Measurements from ENCODE around the gene IBA57.
"Not testable (repeated sequence)": the region's sequence is repeated elsewhere in the genome, so short reads cannot be mapped to it uniquely, and the experiment has no call there.

IBA57 gene

DNA sequence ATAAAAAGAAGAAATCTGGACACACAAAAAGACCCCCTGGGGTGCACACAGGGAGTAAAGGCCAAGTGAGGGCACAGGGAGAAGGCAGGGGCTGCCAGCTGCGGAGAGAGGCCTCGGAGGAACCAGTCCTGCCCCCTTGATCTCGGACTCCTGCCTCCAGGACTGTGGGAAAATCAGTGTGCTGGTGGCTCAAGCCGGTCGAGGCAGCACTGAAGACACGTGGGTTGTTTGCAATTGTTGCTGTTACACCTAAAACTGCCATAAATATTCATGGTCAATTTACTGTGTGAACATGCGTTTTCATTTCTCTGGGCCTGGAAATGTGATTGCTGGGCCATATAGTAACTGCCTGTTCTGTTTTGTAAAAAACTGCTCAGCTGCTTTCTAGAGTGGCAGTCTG lies 18.5 kb downstream of the IBA57 start:
- no peak for DNase-seq (ENCODE audit: low read depth in 4 of 4, low spot score in 1 of 4)

DNA sequence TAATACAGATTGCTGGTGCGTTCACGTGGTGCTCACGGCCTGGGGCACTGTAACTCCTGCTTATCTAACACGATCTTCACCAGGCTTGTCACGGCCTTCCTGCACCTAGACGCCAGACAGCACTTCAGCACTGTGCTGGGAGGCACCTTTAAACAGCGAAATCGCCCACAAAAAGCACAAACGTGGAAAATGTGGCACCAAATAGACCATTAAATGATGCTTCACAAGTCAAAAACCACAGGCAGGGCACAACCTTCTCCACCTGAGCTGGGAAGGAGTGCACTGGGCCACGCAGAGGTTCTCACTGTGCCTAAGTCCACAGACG lies 20.0 kb downstream of the IBA57 start:
- no peak for DNase-seq (ENCODE audit: low read depth in 4 of 4, low spot score in 1 of 4)

DNA sequence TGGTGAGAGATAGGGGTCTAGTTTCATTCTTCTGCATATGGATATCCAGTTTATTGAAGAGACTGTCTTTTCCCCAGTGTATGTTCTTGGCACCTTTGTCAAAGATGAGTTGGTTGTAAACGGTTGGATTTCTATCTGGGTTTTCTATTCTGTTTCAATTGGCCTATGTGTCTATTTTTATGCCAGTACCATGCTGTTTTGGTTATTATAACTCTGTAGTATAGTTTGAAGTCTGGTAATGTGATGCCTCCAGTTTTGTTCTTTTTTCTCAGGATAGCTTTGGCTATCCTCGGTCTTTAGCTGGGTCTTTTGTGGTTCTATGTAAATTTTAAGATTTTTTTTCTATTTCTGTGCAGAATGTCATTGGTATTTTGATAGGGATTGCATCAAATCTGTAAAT lies 22.6 kb downstream of the IBA57 start:
- not testable (repeated sequence) for DNase-seq (ENCODE audit: low read depth in 4 of 4, low spot score in 1 of 4)

DNA sequence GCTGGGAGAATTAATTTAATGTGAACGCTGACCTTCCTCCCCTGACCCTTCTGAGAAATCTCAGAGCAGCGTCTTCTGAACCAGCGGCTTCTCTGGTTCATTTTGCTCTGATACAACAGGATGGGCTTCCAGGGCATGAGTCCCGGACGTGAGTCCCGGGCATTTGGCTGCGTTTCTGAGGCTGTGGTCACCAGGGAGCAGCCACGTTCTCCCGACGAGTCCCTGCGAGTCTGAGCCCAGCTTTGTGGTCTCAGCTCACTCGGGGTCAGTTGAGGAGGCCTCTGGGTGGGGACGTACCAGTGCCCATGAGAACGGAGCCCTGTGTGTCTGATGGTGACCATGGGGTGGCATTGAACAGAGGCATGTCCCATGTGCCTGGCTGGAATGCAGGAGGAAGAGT lies 24.6 kb downstream of the IBA57 start:
- DNase-seq (ENCODE audit: low read depth in 4 of 4, low spot score in 1 of 4), result no peak

DNA sequence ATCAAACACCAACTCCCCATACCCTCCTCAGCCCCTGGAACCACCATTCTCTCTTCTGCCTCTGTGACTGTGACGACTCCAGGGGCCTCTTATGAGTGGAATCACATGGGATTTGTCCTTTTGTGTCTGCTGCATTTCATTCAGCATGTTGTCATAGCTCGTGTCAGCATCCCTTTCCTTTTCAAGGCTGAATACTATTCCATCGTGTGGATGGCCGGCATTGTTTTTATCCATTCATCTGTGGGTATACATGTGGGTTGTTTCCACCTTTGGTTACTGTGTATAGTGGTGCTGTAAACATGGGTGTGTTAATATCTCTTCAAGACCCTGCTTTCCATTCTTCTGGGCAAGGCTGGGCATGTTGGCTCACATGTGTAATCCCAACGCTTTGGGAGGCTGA lies 25.2 kb downstream of the IBA57 start:
- no peak for DNase-seq (ENCODE audit: low read depth in 4 of 4, low spot score in 1 of 4)

DNA sequence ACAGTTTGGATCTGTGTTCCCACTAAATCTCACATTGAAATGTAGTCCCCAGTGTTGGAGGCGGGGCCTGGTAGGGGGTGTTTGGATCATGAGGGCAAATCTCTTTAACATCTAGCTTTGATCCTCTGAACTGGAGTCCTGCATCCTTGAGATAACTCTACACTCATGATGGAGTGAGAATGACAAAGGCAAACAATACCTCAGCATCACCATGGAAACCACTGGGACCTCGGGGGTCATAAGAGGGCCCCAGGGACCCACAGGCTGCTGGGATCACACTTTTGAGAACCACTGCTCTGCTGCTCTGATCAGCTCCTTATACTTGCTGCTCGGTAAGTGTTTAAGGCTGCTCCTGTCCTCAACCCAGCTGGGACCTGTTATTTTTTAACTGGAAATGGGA lies 28.8 kb downstream of the IBA57 start:
- no peak for DNase-seq (ENCODE audit: low read depth in 4 of 4, low spot score in 1 of 4)

DNA sequence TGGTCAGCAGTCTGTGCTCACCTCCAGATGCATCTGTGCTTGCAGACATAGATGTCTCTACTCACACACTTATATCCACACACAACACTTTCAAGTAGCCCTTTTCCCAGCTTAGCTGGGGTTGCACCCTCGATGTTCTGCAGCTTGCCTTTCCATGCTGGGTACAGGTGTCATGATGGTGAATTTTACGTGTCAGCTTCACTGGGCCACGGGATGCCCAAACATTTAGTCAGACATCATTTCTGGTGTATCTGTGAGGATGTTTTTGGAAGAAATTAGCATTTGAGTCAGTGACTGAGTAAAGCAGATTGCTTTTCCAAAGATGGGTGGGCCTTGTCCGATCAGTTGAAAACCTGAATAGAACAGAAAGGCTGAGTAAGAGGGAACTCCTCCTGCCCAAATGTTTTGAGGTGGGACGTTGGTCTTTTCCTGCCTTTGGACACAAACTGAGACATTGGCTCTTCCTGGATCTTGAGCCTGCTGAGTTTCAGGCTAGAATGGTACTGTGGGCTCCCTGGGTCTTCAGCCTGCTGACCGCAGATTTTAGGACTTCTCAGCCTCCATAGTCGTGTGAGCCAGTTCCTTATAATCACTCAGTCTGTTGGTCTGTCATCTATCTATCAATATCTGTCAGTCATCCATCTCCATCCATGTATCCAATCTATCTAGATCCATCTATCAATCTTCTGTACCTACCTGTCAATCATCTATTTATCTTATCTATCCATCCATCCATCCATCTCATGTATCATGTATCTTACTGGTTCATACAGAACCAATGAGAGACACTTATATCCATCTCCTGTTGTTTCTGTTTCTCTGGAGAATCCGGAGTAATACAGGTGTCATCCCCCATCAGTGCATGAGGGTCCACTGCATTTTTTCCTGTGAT lies 29.6 kb downstream of the IBA57 start:
- DNase-seq (ENCODE audit: low read depth in 4 of 4, low spot score in 1 of 4), result no peak

DNA sequence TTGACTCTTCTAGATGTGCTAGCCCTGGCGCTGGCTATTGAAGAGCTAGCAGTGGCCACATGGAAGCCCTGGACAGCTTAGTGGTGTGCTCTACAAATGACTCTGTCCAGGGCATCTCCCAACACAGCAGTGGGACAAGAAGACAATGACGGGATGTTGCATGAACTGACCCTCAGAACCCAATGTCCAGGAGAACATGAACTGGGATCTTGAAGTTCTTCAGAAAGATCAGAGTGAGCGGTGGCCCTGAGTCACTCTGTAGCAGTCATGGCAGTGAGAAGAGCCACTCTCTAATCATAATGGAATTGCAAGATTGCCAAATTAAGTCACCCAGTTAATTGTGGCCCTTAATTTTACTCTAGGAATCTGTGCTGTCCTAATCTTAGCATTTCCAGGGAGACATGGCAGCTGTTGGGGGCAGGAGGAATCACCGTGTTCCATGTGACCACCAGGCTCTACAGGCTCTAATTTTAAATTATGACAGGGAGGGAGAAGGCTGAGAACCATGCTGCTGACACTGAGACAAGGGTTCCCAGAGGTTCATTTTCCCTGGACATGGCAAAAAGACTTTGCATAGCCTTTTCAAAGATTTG lies 32.0 kb downstream of the IBA57 start:
- DNase-seq (ENCODE audit: low read depth in 4 of 4, low spot score in 1 of 4), result no peak

DNA sequence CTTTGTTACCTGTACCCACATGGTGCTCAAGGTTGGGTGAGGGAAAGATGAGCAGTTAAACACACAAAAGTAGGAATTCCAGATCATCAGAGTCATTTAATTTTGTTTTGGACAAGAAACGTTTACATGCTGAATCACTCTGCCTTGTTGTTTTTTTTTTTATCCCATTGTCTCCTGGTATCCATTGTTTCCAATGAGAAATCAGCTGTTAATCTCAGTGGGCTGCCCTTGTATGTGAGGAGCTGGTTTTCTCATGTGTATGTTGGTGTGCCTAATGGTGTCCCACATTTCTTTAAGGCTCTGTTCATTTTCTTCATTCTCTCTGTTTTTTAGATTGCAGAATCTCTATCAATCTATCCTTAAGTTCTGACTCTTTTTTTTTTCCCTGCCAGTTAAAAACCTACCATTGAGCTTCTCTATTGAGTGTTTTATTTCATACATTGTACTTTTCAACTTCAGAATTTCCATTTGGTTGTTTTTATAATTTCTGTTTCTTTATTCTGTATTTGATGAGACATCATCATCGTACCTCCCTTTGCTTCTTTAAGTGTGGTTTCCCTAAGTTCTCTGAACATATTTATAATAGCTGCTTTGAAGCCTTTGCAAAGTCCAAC lies 33.5 kb downstream of the IBA57 start:
- no peak for DNase-seq (ENCODE audit: low read depth in 4 of 4, low spot score in 1 of 4)

DNA sequence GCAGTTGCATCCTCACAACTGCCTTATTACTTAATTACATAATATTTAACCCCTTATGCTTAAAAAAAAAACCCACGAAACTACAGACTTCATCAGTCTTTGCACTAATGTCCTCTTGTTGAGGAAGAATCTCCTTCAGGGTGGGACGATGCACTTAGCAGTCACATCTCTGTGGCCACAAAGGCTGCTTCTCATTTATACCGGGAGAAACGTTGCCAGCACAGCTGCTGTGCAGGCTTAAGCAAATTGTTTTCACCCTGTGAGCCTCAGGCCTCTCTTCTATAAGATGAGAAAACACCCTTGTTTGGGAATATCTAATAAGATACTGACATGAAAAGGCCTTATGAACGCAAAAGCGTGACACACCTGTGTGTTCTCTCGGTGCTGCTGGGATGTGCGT lies 39.4 kb downstream of the IBA57 start:
- no peak for DNase-seq (ENCODE audit: low read depth in 4 of 4, low spot score in 1 of 4)

DNA sequence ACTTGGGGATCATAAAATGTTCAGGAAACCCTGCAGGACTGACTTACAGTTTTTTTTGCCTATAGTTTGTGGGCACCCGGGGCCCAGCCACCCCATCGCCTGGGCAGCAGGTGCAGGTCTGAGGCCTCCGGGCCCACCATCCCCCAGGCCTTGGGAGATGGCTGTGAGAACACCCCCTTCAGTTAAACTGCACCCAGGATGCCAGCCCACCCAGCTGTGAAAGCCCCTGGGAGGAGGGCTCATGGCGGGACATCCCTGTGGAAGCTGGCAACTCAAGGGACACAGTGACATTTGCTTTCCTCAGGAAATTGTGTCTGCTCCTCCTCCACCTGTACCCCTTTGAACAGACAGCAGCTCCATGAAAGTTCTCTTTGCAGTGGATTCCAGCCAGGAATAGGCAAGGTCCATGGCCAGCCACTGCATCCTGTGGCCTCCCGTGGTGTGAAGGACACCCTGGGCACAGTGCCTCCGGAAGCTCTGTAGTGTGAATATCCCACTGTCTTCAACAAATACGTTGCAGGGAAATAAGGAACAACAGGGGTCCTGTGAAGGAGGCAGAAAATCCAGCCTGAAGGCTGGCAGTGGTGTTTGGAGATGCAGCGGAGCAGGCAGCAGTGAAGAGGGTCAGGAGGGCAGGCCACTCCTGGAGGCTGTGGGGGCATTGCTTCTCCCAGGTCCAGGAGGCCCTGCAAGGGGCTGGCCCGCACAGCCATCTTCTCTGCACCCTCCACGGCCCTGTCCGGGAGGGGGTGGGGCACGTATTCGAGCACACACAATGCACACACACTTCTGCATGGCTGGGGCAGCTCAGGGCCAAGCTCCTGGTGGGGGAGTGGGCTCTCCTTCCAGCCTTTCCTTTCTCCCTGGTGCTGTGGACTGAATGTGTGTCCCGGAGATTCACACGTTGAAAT lies 40.2 kb downstream of the IBA57 start:
- DNase-seq (ENCODE audit: low read depth in 4 of 4, low spot score in 1 of 4), result no peak

DNA sequence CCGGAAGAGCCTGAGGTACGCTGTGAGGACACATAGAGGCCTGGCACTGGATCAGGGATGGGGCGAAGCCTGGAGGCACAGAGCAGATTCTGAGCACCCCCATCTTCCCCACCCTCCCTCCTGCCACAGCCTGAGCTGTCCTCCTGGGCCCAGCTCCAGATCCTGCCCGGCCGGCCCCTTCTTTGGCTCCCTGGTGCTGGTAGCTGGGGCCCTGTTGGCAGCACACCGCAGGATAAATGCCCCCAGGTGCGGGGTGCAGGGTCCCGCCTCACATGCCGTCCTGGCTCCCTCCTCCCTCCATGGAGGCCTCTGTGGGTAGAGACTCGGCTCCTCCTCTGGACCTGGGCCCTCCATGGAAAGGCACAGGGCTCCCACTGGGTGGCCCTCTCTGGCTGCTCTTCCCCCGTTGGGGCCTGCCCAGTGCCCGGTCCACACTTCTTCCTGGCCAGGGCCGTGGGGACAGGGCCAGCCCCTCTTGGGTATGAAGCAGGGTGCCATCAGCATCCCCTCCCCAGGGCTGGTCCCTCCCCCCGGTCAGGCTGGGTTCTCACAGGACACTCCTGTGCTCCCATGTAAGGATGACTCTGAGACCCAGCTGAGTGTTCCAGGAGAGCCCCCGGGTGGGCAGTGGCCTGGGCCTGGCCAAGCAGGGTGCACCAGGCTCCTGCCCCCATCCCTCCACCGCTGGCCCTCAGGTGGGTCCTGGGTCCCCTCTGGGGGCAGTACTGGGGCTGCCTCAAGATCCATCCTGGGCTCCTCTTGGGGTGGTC lies 41.2 kb downstream of the IBA57 start:
- DNase-seq (ENCODE audit: low read depth in 4 of 4, low spot score in 1 of 4), result no peak

DNA sequence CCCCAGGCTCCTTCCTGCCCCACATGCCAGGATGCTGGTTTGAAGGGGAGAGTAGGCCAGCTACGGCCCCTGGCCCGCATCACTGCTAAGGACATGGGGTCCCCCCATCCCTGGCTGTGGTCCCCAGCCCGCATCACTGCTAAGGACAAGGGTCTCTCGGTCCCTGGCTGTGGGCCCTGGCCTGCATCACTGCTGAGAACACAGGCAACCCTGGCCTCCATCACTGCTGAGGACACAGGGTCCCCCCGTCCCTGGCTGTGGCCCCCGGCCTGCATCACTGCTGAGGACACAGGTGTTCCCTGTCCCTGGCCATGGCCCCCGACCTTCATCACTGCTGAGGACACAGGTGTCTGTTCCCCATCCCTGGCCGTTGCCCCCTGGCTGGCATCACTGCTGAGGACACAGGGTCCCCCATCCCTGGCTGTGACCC lies 41.8 kb downstream of the IBA57 start:
- no peak for DNase-seq (ENCODE audit: low read depth in 4 of 4, low spot score in 1 of 4)

DNA sequence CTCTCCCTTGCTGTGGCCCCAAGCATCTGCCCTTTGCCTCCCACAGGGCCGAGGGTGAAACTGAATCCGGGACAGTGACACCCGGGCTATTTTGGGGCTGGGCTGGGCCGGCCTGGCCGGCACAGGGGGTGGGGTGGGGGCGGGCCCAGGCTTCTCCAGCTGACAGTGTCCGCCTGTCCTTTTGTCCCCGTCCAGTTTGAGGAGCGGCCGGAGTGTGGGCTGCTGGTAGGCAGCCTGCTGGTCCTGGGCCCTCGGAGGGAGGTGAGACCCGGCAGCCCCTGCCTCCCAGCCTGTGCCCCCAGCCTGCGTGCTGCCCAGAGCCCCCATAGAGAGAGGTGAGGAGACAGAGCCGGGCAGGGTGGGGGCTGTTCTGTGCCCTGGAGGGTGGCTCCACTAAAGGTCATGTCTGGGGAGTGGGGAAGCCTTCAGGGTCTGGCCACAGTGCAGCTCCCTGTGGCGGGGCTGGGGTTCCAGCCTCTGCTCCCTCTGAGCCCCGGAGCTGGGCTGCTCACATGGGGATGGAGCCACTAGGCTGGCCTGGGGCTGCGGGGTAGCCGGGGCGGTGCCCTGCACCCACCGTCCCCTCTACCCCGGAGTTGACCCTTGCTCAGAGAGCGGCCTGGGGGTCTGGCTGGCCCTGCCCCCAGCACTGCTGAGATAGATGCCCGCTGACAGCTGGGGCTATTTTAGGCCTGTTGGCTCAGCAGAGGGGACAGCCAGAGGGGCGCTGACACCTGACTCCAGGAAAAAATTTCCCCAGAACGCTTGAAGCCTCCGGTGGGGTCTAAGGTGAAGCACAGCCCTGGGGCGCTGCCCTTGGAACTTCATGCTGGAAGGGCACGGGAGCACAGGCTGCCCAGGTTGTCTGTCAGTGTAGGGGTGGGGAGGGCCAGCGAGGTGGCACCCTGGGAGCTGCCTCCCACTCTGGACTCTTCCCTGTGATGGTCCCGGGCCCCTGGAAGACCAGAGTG lies 42.5 kb downstream of the IBA57 start, which contains the start of gene OBSCN:
TSS of gene OBSCN (plus strand) at position 194 of the 971 bp plus-strand sequence. CDS start 3,740 bp downstream, outside the sequence.
- DNase-seq (ENCODE audit: low read depth in 4 of 4, low spot score in 1 of 4), result no peak

DNA sequence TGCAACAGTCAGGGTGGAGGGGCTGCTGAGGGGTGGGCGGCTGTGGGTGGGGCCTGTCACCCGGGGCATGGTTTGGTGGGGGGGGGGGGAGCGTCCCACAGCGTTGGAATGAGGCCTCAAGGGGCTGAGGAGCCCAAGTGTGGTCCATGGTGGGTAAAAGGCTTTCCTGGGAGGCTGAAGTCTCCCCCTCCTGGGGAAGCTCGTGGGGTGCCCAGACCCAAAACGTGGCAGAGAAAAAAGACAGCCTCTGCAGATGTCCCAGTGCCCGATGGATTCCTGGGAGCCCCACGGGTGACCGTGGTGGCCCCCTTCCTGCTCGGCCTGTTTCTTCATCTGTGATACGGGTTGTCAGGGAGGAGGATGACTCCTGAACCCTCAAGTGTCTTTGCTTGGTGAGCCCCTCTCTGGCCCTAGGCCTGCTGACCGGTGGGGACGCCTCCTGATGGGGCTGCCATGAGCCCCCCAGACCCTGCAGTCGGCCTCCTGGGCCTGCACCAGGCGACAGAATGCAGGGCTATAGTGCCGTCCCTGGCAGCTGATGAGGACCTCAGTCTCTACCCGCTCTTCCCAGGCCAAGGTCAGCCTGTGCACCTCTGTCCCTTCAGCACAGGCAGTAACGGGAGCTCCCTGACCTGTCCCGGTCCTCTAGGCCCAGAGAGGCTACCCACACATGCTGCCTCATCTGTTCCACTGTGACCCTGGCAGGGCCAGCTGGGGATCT lies 43.4 kb downstream of the IBA57 start:
- no peak for DNase-seq (ENCODE audit: low read depth in 4 of 4, low spot score in 1 of 4)

DNA sequence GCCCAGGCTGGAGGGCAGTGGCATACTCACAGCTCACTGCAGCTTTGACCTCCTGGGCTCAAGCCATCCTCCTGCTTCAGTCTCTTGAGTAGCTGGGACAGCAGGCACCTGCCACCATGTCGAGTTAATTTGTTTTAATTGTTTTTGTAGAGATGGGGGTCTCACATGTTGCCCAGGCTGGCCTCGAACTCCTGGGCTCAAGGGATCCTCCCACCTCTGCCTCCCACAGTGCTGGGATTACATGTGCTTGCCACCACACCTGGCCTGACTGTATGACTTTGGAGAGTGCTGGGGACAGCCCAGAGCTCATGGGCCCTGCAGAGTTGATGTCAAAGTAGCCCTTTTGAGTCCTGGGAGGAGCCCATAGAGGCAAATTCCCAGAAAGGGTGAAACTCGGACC lies 44.1 kb downstream of the IBA57 start:
- DNase-seq (ENCODE audit: low read depth in 4 of 4, low spot score in 1 of 4), result no peak

DNA sequence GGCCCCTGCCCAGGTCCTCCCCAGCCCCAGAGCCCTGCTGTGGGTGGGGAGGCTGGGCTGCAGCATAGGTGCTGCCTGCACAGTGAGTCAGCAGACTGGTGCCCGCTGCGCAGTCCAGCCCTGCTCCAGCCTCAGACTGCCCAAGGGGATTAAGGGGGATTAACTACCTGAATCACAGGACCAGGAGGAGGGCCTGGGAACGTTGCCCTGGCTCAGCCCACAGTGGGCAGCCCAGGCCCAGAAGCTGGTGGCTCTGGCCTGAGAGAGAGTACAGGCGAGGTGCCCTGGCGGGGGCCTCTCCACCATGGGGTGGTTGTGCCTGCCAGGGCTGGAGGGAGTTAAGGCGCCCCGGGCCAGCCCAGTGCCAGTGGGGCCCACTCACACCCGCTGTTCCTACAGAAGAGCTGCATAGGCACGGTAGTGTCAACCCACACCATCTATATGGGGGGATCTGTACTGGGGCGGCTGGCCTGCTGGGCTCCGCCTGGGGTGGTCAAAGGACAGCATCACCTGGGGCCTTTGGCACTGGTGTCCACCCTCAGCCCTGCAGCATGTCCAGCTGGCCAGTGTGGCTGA lies 44.6 kb downstream of the IBA57 start:
- DNase-seq (ENCODE audit: low read depth in 4 of 4, low spot score in 1 of 4), result no peak
